ENCODE measurements around the gene GTF2IRD2.
"Not testable (repeated sequence)": the region's sequence is repeated elsewhere in the genome, so short reads cannot be mapped to it uniquely, and the experiment has no call there.

Gene GTF2IRD2

DNA sequence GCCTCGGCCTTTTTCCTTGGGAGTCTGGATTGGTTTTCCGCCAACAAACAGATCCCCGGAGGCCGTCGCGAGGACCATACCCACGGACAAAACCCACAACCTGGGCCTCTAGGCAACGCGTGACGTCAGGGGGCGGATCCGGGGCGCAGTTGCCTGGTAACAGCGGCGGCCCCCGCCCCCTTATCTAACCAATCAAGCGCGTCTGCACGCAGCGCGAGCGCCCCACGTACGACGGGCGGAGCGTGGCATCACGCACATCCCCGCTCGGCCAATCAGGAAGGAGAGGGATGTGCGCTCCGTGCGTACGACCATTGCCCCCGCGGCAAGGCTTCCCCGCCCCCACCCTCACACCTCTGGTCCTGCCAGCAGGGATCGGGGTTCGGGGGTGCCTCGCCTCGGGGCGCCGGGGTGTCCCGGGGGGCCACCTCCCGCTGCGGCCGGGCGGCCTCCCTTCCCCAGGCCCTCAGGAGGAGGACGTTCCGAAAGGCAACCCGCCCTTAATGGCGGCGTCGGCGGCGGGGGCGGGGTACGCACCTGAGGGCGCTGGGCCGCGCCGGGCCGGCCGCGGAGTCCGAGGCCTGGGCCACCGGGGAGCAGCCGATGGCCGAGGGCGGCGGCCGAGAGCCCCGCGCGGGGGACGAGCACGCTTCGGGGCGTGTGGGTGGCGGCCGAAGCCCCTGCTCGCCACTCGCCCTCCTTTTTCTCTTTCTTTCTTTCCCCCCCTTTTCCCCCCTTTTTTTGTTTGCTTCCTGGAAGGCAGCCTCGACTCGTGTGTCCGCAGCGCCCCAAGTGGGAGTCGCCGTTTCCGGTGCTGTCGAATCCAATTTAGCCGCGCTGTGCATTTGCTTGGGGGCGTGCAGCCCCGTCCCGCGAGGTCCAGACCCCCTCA lies at the start of gene GTF2IRD2:
Gene GTF2IRD2, minus strand, starts transcription at position 773 of the 889 bp plus-strand sequence. CDS start 15,227 bp downstream, outside the sequence.
- H3K4me3 ChIP-seq (ENCODE audit: low read depth, low read length); CTCF ChIA-PET; POLR2A ChIA-PET; DNase-seq (ENCODE audit: low read depth, low spot score): not testable (repeated sequence)

DNA sequence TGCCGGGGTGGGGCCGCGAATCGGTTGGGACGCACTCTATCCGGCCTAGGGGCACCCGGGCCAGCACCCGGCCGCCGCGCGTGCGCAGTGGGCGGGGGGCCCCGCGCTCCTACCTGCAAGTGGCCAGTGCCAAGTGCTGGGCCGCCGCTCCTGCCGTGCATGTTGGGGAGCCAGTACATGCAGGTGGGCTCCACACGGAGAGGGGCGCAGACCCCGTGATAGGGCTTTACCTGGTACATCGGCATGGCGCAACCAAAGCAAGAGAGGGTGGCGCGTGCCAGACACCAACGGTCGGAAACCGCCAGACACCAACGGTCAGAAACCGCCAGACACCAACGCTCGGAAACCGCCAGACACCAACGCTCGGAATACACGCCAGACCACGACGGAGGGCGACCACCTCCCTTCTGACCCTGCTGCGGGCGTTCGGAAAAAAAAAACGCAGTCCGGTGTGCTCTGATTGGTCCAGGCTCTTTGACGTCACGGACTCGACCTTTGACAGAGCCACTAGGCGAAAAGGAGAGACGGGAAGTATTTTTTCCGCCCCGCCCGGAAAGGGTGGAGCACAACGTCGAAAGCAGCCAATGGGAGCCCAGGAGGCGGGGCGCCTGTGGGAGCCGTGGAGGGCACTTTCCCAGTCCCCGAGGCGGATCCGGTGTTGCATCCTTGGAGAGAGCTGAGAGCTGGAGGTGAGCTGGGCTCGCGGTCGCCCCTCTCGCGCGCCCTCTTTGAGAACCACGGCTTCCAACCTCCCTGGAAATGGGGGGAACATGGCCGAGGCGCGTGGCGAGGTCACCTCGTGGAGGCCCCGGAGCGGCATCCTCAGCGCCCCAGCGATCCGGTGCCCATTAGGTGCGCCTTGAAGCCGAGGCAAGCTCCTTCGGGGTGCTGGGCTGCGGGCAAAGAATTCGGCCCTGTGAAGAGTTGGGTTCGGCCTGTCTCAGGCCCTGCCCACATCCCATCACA lies 39.0 kb upstream of the GTF2IRD2 start:
- H3K4me3 ChIP-seq (ENCODE audit: low read depth, low read length), result peak overlapping the region; percentile 55
- CTCF ChIA-PET; DNase-seq (ENCODE audit: low read depth, low spot score); POLR2A ChIA-PET: not testable (repeated sequence)

GRCh38 chr7:74889518-74890129 lies 38.2 kb upstream of the GTF2IRD2 start:
- DNase-seq (ENCODE audit: low read depth, low spot score); POLR2A ChIA-PET; CTCF ChIA-PET: not testable (repeated sequence)
- H3K4me3 ChIP-seq (ENCODE audit: low read depth, low read length), result peak overlapping the region; percentile 29; the same call in 1 of the 2 replicates

DNA sequence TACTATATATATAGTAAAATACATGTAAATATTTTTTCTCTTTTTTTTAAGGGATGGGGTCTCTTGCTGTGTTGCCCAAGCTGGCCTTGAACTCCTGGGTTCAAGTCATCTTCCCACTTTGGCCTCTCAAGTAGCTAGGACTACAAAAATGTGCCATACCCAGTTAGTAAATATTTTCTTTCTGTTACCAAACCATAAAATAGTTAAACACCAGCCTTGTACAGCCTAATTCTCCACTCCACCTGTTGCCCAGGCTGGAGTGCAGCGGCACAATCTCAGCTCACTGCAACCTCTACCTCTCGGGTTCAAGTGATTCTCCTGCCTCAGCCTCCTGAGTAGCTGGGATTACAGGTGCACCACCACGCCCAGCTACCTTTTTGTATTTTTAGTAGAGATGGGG lies 33.9 kb upstream of the GTF2IRD2 start:
- H3K4me3 ChIP-seq (ENCODE audit: low read depth, low read length); CTCF ChIA-PET; POLR2A ChIA-PET; DNase-seq (ENCODE audit: low read depth, low spot score): not testable (repeated sequence)

GRCh38 chr7:74882110-74882509 lies 30.7 kb upstream of the GTF2IRD2 start:
- H3K4me3 ChIP-seq (ENCODE audit: low read depth, low read length); CTCF ChIA-PET; POLR2A ChIA-PET; DNase-seq (ENCODE audit: low read depth, low spot score): not testable (repeated sequence)

- H3K4me3 ChIP-seq (ENCODE audit: low read depth, low read length); POLR2A ChIA-PET; DNase-seq (ENCODE audit: low read depth, low spot score); CTCF ChIA-PET: not testable (repeated sequence)
These were observed 23.5 kb upstream of the GTF2IRD2 start for GRCh38 chr7:74874748-74875512.

- CTCF ChIA-PET; DNase-seq (ENCODE audit: low read depth, low spot score); POLR2A ChIA-PET; H3K4me3 ChIP-seq (ENCODE audit: low read depth, low read length): not testable (repeated sequence)
These were observed 22.8 kb upstream of the GTF2IRD2 start for GRCh38 chr7:74874104-74874747.

DNA sequence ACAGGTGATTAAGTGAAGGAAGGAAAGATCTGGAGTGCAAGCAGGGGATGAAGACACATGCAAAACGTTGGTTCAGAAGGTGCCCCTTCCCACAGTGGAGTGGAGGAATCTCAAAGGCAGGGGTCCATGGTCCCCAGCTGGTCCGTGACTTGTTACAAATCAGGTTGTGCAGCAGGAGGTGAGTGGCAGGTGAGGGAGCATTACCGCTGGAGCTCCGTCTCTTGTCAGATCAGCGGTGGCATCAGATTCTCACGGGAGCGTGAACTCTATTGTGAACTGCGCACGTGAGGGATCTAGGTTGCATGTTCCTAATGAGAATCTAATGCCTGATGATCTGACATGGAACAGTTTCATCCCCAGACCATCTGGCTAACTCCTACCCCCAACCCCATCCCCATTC lies 21.1 kb upstream of the GTF2IRD2 start:
- CTCF ChIA-PET; POLR2A ChIA-PET; H3K4me3 ChIP-seq (ENCODE audit: low read depth, low read length); DNase-seq (ENCODE audit: low read depth, low spot score): not testable (repeated sequence)

- POLR2A ChIA-PET; CTCF ChIA-PET; H3K4me3 ChIP-seq (ENCODE audit: low read depth, low read length); DNase-seq (ENCODE audit: low read depth, low spot score): not testable (repeated sequence)
These were observed 14.4 kb upstream of the GTF2IRD2 start for GRCh38 chr7:74865777-74866176.

GRCh38 chr7:74849853-74850252 lies 1.6 kb downstream of the GTF2IRD2 start:
- H3K4me3 ChIP-seq (ENCODE audit: low read depth, low read length); CTCF ChIA-PET; DNase-seq (ENCODE audit: low read depth, low spot score); POLR2A ChIA-PET: not testable (repeated sequence)

GRCh38 chr7:74830411-74830810 lies 21.0 kb downstream of the GTF2IRD2 start:
- DNase-seq (ENCODE audit: low read depth, low spot score); POLR2A ChIA-PET; H3K4me3 ChIP-seq (ENCODE audit: low read depth, low read length); CTCF ChIA-PET: not testable (repeated sequence)

DNA sequence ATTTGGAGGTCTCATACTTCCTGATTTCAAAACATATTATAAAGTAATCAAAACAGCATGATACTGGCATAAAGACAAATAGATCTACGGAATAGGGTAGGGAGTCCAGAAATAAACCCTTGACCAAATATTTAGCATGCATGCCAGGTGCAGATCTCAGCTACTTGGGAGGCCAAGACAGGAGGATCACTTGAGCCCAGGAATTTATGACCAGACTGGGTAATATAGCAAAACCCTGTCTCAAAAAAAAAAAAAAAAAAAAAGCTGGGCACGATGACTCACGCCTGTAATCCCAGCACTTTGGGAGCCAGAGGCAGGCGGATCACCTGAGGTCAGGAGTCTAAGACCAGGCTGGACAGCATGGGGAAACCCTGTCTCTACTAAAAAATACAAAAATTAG lies 21.4 kb downstream of the GTF2IRD2 start:
- DNase-seq (ENCODE audit: low read depth, low spot score); CTCF ChIA-PET; POLR2A ChIA-PET; H3K4me3 ChIP-seq (ENCODE audit: low read depth, low read length): not testable (repeated sequence)

- DNase-seq (ENCODE audit: low read depth, low spot score); CTCF ChIA-PET; POLR2A ChIA-PET; H3K4me3 ChIP-seq (ENCODE audit: low read depth, low read length): not testable (repeated sequence)
These were observed 30.1 kb downstream of the GTF2IRD2 start for GRCh38 chr7:74821259-74821658.

GRCh38 chr7:74820146-74820805 lies 31.1 kb downstream of the GTF2IRD2 start:
- DNase-seq (ENCODE audit: low read depth, low spot score); CTCF ChIA-PET; POLR2A ChIA-PET; H3K4me3 ChIP-seq (ENCODE audit: low read depth, low read length): not testable (repeated sequence)

- DNase-seq (ENCODE audit: low read depth, low spot score); CTCF ChIA-PET; H3K4me3 ChIP-seq (ENCODE audit: low read depth, low read length); POLR2A ChIA-PET: not testable (repeated sequence)
These were observed 35.5 kb downstream of the GTF2IRD2 start for GRCh38 chr7:74815882-74816281.
